OCI-LY3 (cell line): Measurements from ENCODE around the gene CARS1.

Source experiments
- H2AFZ ChIP-seq: fragments of 200-600, 300-600 bp; shearing (Covaris generic); 2 replicates; pipeline ENCODE4 v1.6.0; 2014; ENCODE audit warnings: antibody characterized with exemption, low read depth, low read length
- H3K27ac ChIP-seq: fragments of 200-600, 300-600 bp; sonication (generic); 2 replicates; pipeline ENCODE4 v1.5.1; 2014; ENCODE audit warnings: mild to moderate bottlenecking, low read length, moderate library complexity, mixed read lengths
- H3K27me3 ChIP-seq: fragments of 200-600, 300-600 bp; sonication (generic); 2 replicates; pipeline ENCODE4 v1.6.1; 2014; ENCODE audit warnings: low read depth, low read length, mixed read lengths
- H3K36me3 ChIP-seq: fragments of 200-600, 300-600 bp; sonication (generic); replicated peaks from 2 replicates; pipeline ENCODE3; 2014; ENCODE audit warnings: low read depth, low read length, mixed read lengths
- H3K4me1 ChIP-seq: fragments of 300-600, 200-600 bp; sonication (generic); 2 replicates; pipeline ENCODE4 v1.6.1; 2014; ENCODE audit warnings: low read length, mixed read lengths
- H3K4me2 ChIP-seq: fragments of 200-600, 300-600 bp; sonication (generic); 2 replicates; pipeline ENCODE4 v1.6.1; 2014; ENCODE audit warnings: low read length, mixed read lengths
- H3K4me3 ChIP-seq: fragments of 300-600, 200-600 bp; sonication (generic); 2 replicates; pipeline ENCODE4 v1.5.1; 2014; ENCODE audit warnings: antibody characterized with exemption, mild to moderate bottlenecking, low read length, moderate library complexity
- H3K79me2 ChIP-seq: fragments of 300-600, 200-600 bp; shearing (Covaris generic); 2 replicates; pipeline ENCODE4 v1.6.1; 2014; ENCODE audit warnings: mild to moderate bottlenecking, low read length, mixed read lengths
- H3K9ac ChIP-seq: fragments of 300-600, 200-600 bp; shearing (Covaris generic); 2 replicates; pipeline ENCODE4 v1.6.0; 2014; ENCODE audit warnings: mild to moderate bottlenecking, low read length, moderate library complexity
- H3K9me3 ChIP-seq: fragments of 200-600, 300-600 bp; shearing (Covaris generic); 2 replicates; pipeline ENCODE4 v1.6.1; 2014; ENCODE audit warnings: low read length, mixed read lengths; ENCODE audit not compliant: insufficient read depth
- H4K20me1 ChIP-seq: fragments of 200-600, 300-600 bp; sonication (generic); 2 replicates; pipeline ENCODE4 v1.6.1; 2016; ENCODE audit warnings: low read length, mixed read lengths; ENCODE audit not compliant: insufficient read depth
- EZH2phosphoT487 ChIP-seq: fragments of 200-600 bp; shearing (Covaris generic); IDR thresholded peaks from 2 replicates; pipeline ENCODE4 v1.6.1; 2018; ENCODE audit warnings: antibody characterized with exemption, mixed run types, low read depth
- TF ChIP-seq, protein P1 (sequence below): fragments of 200-600, 300-600 bp; sonication (generic); IDR thresholded peaks from 2 replicates; pipeline ENCODE4 v1.5.1; 2014; ENCODE audit warnings: antibody characterized with exemption, low read length, low read depth

CARS1 gene

DNA sequence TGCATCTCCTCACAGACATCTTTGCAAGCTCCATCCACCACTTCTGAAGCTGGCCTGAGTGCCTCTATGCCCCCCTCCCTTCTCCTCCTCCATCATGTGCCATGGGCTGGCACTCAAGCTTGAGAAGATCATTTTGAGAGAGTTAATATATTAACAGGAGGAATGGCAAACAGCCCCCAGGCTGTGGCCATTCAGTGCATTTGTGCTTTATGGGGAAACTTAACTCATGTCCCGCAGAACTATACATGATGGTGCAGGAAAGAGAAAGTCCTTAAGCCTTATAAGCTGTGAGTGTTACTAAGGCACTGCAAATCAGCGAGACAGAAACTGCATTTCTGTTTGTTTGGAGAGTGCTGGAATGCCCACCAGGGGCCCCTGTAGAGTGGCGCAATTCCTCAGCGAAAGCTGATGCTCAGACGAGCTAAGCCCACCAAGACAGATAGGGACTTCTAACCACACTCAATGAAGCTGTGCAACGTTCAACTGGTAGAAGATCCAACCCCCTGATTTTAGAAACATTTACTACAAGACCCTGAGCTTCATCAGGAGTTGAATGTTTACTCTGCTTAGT, 101.2 kb downstream of the CARS1 start:
- H3K9me3 ChIP-seq, result no peaks in the 10 kb centered on the region
- no peak overlapping the region for H2AFZ ChIP-seq
- peaks cover 3% of the 10 kb centered on the region for H3K4me1 ChIP-seq
- no peak overlapping the region for H3K27ac ChIP-seq
- H3K36me3 ChIP-seq, result peaks cover 91% of the 10 kb centered on the region
- no peaks in the 10 kb centered on the region for H3K27me3 ChIP-seq
- TF ChIP-seq, protein P1, sequence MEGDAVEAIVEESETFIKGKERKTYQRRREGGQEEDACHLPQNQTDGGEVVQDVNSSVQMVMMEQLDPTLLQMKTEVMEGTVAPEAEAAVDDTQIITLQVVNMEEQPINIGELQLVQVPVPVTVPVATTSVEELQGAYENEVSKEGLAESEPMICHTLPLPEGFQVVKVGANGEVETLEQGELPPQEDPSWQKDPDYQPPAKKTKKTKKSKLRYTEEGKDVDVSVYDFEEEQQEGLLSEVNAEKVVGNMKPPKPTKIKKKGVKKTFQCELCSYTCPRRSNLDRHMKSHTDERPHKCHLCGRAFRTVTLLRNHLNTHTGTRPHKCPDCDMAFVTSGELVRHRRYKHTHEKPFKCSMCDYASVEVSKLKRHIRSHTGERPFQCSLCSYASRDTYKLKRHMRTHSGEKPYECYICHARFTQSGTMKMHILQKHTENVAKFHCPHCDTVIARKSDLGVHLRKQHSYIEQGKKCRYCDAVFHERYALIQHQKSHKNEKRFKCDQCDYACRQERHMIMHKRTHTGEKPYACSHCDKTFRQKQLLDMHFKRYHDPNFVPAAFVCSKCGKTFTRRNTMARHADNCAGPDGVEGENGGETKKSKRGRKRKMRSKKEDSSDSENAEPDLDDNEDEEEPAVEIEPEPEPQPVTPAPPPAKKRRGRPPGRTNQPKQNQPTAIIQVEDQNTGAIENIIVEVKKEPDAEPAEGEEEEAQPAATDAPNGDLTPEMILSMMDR, result no peak
- no peak for TF ChIP-seq EZH2phosphoT487
- peaks cover 16% of the 10 kb centered on the region for H3K79me2 ChIP-seq
- peaks cover 11% of the 10 kb centered on the region for H4K20me1 ChIP-seq
- no peak overlapping the region for H3K4me3 ChIP-seq
- H3K9ac ChIP-seq, result no peak overlapping the region
- H3K4me2 ChIP-seq, result no peak overlapping the region

DNA sequence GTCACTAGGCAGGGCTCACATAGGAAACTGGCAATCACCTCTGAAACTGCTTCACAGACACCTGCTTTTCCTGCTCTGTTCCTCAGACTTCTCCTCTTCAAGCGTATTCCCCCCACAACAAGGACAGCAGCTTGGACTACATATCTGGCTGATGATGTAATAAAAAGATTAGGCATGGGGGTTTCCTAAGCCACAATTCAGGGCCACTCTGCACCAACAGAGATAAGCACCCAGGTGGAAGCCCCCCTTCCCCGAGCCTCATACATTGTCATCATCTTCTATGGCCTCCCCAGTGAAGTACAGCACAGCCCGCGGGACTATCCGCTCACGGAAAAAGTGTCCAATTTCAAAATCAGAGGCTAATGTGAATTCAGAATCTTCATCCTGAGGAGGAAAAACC, 103.0 kb downstream of the CARS1 start:
- Histone ChIP-seq H4K20me1 (no peaks in the 10 kb centered on the region), H3K36me3 (peaks cover 91% of the 10 kb centered on the region), H3K79me2 (peaks cover 6% of the 10 kb centered on the region; the same call in 1 of the 2 replicates)

DNA sequence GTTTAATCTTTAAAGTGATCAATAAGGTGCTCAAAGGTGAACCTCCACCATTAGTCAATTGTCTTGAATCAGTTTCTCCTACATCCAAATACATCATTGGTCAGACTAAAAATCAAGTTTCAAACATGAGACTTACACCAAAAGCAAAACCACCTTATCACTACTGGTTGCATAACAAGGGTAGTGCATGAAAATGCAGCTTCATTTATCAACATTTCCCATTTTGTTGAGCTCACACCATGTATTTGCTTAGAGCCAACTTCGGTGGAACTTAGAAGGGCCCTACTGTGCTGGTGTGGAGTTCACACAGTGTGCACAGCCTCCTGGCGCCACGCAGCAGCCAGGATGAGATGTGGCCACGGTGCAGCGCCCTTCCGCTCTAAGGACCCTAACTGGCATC, 104.9 kb downstream of the CARS1 start:
- Histone ChIP-seq H3K4me2 (no peak overlapping the region), H3K79me2 (no peaks in the 10 kb centered on the region; the same call in 1 of the 2 replicates), H3K4me3 (no peak overlapping the region), H3K27ac (no peak overlapping the region), H3K27me3 (no peaks in the 10 kb centered on the region), H3K36me3 (peaks cover 89% of the 10 kb centered on the region), H3K9me3 (no peaks in the 10 kb centered on the region), H3K9ac (no peak overlapping the region), H3K4me1 (no peaks in the 10 kb centered on the region), H2AFZ (no peak overlapping the region), H4K20me1 (no peaks in the 10 kb centered on the region)
- no peak for TF ChIP-seq EZH2phosphoT487
- TF ChIP-seq, protein P1, result no peak

More for the DNA sequence above, 103.0 kb downstream of the CARS1 start:
- H3K9me3 ChIP-seq, result no peaks in the 10 kb centered on the region
- no peaks in the 10 kb centered on the region for H3K4me1 ChIP-seq
- H3K4me2 ChIP-seq, result no peak overlapping the region
- TF ChIP-seq EZH2phosphoT487, result no peak
- TF ChIP-seq, protein P1, result no peak
- no peak overlapping the region for H2AFZ ChIP-seq
- H3K4me3 ChIP-seq, result no peak overlapping the region
- no peaks in the 10 kb centered on the region for H3K27me3 ChIP-seq
- H3K27ac ChIP-seq, result no peak overlapping the region
- no peak overlapping the region for H3K9ac ChIP-seq

DNA sequence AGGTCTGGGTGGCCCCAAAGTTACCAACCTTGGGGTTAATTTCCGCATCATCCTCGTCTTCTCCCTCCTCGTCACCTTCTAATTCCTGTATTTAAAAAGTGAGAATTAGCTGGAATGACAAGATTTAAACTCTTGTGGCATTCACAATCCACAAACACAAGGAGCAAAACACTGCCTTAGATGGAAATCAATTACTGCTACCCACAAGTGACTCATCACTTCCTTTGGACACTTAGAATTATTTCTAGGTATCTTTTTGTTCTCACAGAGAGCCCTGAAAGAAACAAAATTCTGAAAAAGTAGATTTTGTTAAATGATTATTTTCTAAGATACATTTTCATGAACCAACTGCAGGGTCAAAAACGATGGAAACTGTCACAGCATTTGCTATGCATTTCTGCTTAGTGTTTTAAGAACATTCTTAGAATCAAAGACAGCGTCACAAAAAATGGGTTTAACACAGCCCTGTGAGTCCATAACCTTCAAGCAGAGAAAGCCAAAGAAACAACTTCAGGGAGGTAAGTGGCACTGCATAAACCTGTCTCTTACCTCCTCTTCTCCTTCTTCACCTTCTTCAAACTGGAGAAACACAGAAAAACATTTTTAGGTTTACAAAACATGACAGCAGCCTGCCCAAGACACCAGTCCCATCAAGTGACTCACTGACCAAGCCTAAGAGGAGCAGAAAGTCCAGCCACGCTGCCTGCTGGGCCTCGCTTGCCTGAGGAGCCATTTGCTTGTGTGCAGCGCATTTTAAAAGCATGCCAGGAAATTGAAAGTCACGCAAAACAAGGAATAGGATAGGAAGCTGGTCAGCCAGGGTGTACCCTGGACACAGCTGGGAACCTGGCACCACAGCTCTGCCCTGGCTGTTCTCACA, 105.8 kb downstream of the CARS1 start:
- Histone ChIP-seq H3K9me3 (no peaks in the 10 kb centered on the region), H3K4me2 (no peak overlapping the region), H3K4me1 (no peaks in the 10 kb centered on the region), H3K79me2 (no peaks in the 10 kb centered on the region; the same call in 1 of the 2 replicates), H2AFZ (no peak overlapping the region), H3K36me3 (peaks cover 85% of the 10 kb centered on the region), H3K27ac (no peak overlapping the region), H3K4me3 (no peak overlapping the region), H4K20me1 (no peaks in the 10 kb centered on the region), H3K27me3 (no peaks in the 10 kb centered on the region), H3K9ac (no peak overlapping the region)
- TF ChIP-seq, protein P1, result no peak
- no peak for TF ChIP-seq EZH2phosphoT487
